Measurements from ENCODE around the gene DR1. TPM values are rescaled to one million over a fixed set of nuclear protein-coding genes. Genes with fewer than 3 reads are reported as not detected.

Gene DR1
- total RNA-seq, 1 experiment from 2014 or later: 87.3 TPM

DNA sequence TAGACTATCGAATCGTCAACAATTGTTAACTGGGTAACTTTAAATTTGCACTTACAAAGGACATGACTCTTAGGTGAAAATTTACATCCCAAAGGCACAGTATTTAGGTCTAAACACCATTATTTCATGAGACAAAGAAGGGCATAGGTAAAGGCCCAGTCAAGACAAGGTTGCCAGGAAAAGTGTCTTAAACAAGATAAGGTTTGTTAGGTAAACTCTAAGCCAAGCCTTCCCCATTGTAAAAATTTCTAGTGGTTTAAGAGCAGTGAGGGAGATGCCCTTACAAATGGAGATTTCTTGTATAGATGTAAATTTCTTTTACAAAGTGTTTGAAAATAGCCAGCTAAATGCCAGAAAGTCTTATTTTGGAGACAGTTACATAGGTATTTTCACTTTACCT lies 65.3 kb downstream of the DR1 start:
- Histone ChIP-seq H3K23me2 (ENCODE audit: insufficient read length, low read depth, low read length, poor library complexity, severe bottlenecking) (no peaks in the 10 kb centered on the region), H4K5ac (ENCODE audit: insufficient read length, low read depth, low read length) (no peak overlapping the region), H3K4me1 (ENCODE audit: insufficient read depth, low read length) (peaks cover 10% of the 10 kb centered on the region; the same call in 1 of the 2 replicates), H3K79me2 (ENCODE audit: insufficient read depth, low read length) (no peaks in the 10 kb centered on the region), H3K27me3 (ENCODE audit: insufficient read depth, low read length) (no peaks in the 10 kb centered on the region), H3K4ac (ENCODE audit: low read depth, low read length) (no peak overlapping the region), H3K9ac (ENCODE audit: extremely low read depth, insufficient read length, low read length) (no peak overlapping the region), H2BK12ac (ENCODE audit: insufficient read length, low read depth, low read length) (no peak overlapping the region), H3K23ac (ENCODE audit: insufficient read length, low read depth, low read length) (no peak overlapping the region), H4K91ac (ENCODE audit: insufficient read length, low read depth, low read length) (no peak overlapping the region), H3K4me2 (ENCODE audit: insufficient read depth, insufficient read length, low read length) (peak overlapping the region; percentile 13), H2BK15ac (ENCODE audit: low read depth, low read length) (no peak overlapping the region), H2BK120ac (ENCODE audit: low read depth, low read length, poor library complexity, severe bottlenecking) (no peak overlapping the region), H3K18ac (ENCODE audit: insufficient read length, low read depth, low read length) (no peak overlapping the region), H3K56ac (ENCODE audit: insufficient read length, low read depth, low read length) (no peak overlapping the region), H4K20me1 (ENCODE audit: control insufficient read depth, insufficient read depth, insufficient read length) (no peaks in the 10 kb centered on the region), H2AK5ac (ENCODE audit: insufficient read length, low read length) (no peak overlapping the region), H4K8ac (replicated peaks; ENCODE audit: insufficient read length, low read depth, low read length) (no peak overlapping the region), H3K79me1 (ENCODE audit: insufficient read depth, low read depth, low read length, poor library complexity, severe bottlenecking) (no peaks in the 10 kb centered on the region), H3T11ph (ENCODE audit: low read length) (no peak overlapping the region), H3K27ac (ENCODE audit: insufficient read length, low read depth, low read length) (no peak overlapping the region), H2BK20ac (ENCODE audit: low read depth, low read length, poor library complexity, severe bottlenecking) (no peak overlapping the region), H2BK5ac (ENCODE audit: insufficient read length, low read length) (no peak overlapping the region), H3K9me3 (ENCODE audit: control insufficient read depth, low read depth, low read length) (peaks cover 24% of the 10 kb centered on the region), H2AFZ (ENCODE audit: low read length) (no peak overlapping the region), H3K14ac (ENCODE audit: insufficient read depth, low read length) (no peak overlapping the region)
- H3K4me1 Mint-ChIP-seq: peaks cover 37 to 44% of the 10 kb centered on the region in 2 experiments
- DNase-seq: no peak
- WGBS (ENCODE audit: extremely low coverage, insufficient read length, low lambda C conversion rate): no CpG with 5 or more reads among the region's 2 CpGs
- peaks cover 7% of the 10 kb centered on the region for H3K27me3 Mint-ChIP-seq (ENCODE audit: low read depth)
- TF ChIP-seq, protein P1, sequence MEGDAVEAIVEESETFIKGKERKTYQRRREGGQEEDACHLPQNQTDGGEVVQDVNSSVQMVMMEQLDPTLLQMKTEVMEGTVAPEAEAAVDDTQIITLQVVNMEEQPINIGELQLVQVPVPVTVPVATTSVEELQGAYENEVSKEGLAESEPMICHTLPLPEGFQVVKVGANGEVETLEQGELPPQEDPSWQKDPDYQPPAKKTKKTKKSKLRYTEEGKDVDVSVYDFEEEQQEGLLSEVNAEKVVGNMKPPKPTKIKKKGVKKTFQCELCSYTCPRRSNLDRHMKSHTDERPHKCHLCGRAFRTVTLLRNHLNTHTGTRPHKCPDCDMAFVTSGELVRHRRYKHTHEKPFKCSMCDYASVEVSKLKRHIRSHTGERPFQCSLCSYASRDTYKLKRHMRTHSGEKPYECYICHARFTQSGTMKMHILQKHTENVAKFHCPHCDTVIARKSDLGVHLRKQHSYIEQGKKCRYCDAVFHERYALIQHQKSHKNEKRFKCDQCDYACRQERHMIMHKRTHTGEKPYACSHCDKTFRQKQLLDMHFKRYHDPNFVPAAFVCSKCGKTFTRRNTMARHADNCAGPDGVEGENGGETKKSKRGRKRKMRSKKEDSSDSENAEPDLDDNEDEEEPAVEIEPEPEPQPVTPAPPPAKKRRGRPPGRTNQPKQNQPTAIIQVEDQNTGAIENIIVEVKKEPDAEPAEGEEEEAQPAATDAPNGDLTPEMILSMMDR (conservative IDR thresholded peaks at IDR 0.05): no peak
- peak overlapping the region in 1 of 2 experiments; percentile 16; a peak in 1 of 5 replicates for H3K4me3 Mint-ChIP-seq
- peaks cover 42 to 51% of the 10 kb centered on the region in 2 experiments for H3K9me3 Mint-ChIP-seq
- H3K36me3 Mint-ChIP-seq (ENCODE audit: insufficient read depth in 1 of 3, low read depth in 3 of 3): peaks cover 31 to 56% (median 35%) of the 10 kb centered on the region in 3 experiments
- H3K27ac Mint-ChIP-seq: peak overlapping the region; percentile 37 to 98 (median 82); a peak in 6 of 7 replicates

All from H9 (cell line).